Measurements from ENCODE around the gene EML6.
"Not testable (repeated sequence)": the region's sequence is repeated elsewhere in the genome, so short reads cannot be mapped to it uniquely, and the experiment has no call there.

Gene EML6

DNA sequence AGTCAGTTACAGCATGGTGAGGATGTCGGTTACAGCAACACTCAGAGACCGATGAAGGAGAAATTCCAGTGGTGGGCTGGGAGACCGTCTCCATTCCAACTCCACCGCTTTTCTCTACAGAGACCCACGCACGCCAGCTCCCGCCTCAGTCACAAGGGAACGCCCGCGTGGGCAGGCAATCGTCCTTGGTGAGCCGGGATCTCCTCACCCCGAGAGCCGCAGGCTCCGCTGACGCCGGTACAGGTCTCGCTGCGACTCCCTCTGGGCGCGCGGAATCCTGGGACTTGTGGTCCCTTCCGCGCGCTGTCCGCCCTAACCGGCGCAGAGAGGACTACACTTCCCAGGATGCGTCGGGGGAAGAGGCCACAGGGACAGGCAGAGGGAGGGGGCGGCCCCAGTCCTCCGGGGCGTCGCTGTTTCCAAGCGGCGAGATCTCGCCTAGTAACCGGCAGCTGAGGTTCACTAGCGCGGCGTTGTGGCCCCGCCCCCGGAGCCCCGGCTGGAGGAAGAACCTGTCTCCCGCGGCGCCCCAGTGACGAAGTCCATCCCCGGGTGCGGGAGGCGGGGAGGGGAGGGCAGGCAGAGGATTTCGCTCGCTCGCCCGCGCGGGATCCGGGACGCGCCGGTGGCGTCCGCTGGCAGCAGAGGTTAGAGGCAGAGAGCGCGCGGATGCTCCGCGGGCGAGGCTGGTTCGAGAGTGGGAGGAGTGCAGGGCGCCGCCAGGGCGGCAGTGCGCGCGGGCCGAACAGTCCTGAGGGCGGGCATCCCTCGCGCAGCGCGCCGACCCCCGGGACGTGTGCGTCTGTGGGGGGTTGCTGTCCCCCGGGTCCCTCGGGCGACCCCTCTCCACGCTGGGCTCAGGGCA, at the start of gene EML6:
TSS of gene EML6 (plus strand) at position 532 of the 865 bp plus-strand sequence. CDS start 1,400 bp downstream, outside the sequence.
- peak; percentile 98 for DNase-seq

DNA sequence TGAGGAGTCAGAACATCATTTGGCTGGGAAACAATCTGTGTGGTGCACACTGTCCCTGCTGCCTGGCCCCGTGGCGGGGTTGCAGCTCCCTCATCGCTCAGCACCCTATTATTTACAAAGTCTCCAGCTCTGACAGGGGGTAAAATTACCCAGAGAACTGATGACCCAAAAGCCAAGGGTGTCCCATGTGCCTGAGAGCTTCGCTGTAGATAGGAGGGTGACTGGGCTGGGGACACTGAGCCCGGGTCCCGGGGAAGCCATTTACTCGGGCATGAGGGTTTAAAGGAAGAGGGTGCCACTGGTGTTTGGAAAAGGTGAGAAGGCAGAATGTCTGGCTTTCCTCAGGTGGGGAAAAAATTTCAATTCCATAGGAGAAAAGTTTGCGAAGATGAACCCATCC, 48.2 kb upstream of the EML6 start:
- no peak for DNase-seq

DNA sequence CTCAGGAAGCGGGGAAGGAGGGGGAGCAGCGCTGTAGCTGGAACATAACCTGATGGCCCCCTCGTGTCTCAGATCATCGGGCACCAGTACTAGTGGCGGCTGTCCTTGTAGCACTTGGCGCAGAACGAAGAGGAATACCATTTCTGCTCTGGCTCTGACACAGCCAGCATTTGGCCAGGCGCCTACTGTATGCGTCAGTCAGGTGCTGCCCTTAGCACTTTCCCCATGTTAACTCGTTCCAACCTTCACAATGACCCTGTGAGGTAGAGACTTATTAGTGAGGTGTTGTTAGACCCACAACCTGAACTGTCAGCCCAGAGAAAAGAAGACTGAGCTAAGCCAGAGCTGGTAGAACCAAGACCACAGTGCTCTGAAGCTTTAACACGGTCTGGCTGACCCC, 47.7 kb upstream of the EML6 start:
- DNase-seq, result no peak

DNA sequence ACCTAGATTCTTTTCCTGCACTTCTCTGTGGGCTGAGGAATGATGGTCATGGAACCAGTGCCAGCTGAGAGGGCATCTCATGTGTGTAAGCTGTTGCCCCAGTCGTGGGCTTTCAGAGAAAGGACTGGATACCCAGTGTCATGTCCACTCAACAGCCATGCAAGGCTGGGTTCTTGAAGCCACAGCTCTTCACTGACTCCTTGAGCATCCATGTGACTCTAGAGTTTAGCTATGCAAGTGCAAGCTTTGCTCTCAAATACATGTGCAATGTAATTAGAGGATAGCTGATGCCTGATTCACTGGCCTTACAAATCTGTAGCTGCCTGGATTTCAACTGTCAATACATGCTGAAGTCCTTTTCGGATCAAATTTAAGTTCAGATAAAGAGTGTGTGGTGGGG, 46.8 kb upstream of the EML6 start:
- no peak for DNase-seq

DNA sequence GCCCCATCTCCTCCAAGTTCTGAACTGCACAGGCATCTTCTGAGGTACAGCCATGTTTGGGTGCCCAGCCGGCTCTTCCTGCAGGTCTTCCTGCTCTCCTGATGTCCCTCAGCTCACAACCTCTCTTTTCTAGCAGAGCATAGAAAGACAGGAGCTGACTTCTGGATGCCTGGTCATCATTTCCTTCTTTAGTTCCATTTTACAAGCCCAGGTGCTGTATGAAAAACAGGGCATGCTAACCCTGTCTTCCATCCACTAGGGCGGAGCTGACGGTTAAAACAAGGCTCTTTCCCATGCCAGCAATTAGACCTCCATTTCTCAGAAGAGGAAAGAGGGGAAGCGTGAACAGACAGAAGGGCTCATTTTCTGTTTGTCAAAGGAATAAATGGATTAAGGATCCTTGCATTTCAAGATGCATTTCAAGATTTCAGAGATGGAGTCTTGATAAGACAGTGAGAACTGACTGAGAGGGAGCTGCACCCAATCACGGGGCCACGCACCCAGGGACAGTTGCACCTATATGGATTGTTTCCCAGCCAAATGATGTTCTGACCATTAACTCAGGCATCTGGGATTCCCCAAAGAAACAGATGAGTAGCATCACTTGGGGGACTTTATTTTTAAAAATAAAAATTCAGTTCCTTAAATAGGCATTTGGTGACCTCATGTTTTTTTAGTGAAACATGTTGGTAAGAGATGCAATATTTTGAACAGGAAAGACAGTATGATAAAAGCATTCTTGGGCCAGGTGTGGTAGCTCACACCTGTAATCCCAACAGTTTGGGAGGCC, 45.8 kb upstream of the EML6 start:
- no peak for DNase-seq

DNA sequence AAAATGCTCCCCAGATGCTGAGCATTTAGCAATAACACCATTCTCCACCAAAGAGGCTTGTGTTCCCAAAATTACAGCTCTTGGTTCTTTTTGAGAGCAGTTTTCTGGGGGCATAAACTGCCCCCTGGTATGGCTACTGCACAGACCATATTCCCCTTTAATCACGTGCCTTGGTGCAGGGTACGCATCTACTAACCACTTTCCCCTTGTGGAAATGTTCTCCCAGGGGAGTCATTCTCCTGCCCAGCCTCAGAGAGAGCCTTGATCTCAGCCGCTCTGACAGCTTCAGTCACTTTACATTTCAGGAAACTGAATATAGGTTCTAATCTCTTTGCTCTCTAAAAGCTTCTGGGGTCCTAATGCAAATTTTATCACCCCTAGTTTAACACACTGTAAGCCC, 44.7 kb upstream of the EML6 start:
- peak; percentile 4 for DNase-seq

DNA sequence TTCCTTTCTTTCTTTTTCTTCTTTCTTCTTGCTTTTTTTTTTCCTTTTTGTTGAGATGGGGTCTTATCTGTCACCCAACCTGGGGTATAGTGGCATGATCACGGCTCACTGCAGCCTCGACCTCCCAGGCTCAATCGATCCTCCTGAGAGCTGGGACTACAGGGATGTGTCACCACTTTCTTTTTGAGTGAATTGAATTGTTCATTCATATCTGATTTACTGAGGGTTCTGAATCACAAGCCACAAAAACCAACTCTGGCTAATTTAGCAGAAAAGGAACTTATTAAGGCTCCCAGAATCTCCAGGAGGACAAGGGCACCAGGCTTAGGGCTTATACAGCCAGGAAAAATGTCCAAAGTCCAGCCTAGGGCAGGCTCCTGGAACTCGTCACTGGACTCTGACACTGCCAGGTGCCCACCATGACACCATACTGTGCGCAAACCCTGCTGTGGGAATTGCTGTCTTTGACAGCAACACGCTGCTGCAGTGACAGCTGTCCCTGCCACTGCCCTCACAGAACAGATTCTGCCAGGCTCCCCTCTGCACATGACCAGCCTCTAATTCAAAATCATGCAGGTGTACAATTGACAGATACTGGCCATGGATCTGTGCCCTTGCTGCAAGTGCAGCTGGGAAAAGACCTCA, 42.9 kb upstream of the EML6 start:
- peak; percentile 21 for DNase-seq

DNA sequence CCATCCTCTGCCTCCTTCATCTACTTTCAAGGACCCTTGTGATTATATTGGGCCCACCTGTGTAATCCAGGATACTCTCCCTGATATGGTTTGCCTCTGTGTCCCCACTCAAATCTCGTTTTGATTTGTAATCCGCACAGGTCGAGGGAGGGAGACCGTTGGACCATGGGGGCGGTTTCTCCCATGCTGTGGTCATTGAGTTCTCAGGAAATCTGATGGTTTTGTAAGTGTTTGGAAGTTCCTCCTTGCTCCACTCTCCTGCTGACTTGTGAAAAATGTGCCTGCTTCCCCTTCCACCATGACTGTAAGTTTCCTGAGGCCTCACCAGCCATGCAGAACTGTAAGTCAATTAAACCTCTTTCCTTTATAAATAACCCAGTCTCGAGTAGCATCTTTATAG, 42.0 kb upstream of the EML6 start:
- DNase-seq, result no peak

DNA sequence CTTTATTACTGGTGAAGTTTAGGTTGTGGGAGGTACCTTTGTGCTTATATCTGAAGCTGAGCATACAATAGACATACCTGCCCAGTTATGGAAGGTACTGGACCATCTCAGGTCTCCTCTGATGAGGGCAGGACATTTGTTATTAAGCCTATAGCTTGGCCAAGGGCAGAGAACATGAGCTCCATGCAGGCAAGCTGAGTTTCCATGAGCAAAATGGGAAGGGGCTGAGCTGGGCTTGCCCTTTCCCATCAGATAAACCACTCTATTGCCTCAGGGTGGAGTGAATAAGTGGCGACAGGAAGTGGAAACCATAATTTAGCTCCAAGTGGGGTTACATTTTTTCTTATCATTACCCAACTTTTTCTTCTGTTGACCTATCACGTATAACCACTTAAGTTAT, 39.9 kb upstream of the EML6 start:
- peak; percentile 2 for DNase-seq

DNA sequence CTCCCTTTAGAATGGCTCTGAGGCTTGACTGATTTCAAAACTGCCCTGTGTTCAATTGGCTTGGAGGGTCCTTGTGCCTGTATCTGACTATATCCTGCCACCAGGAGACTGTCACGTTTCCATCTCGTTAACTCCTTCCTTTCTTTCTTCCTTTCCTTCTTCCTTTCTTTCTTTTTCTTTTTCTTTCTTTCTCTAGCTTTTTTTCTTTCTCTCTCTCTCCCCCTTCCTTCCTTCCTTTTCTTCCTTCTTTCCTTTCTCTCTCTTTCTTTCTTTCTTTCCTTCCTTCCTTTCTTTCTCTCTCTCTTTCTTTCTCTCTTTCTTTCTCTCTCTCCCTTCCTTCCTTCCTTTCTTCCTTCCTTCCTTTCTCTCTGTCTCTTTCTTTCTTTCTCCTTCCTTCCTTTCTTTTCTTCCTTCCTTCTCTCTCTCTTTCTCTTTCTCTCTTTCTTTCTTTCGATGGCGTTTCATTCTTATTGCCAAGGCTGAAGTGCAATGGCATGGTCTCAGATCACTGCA, 38.1 kb upstream of the EML6 start:
- no peak for DNase-seq

DNA sequence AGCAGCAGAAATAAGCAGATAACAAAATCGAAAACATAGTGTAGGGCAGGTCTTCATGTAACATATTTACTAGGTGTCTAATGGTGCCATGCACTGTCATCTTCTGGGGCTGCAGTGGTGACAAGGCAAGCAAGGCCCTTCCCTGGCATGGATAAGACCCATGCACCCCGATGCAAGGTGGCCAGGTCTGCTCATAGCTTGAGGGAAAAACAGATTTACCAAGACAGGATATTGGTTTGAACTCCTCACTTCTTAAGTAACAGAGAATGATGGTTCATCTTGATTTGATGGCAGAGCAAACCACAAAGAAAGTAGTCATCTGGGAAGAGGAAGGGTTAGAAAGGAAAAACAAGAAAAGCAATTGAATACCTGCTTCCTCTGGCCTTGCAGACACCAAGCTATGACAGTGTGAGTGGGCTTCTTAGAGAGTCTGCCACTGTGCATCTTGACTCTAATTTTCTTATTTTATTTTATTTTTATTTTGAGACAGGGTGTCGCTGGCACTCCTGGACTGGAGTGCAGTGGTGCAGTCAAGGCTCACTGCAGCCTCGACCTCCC, 35.8 kb upstream of the EML6 start:
- DNase-seq, result no peak

DNA sequence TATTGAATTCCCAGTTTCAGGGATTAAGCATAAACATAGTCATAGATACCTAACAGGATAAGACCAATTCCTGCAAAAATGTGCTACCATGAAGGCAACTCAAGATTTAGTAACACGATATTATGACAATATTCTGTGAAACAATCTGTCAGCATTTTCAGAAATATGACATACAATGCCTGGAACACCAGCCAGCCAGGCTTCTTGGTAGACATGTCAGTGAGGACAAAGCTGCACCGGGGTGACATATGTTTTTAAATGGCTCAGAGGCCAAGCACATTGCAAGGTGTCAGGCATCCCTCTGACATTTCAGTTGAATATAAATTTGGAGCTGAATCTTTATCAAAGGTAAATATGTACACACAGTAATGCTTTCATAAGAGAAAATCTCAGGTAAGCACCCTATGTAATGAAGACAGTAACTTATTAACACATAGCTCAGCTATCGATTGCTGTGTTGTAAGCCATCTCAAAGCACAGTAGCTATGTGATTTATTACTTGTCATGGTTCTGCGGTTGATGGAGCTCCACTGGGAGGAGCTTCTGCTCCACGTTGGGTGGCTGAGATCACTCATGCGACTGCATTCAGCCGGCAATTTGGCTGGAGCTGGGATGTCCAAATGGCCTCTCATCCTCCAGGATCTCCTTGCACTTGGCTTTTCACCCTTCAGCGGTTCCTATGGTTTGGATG, 31.9 kb upstream of the EML6 start:
- peak; percentile 5 for DNase-seq

DNA sequence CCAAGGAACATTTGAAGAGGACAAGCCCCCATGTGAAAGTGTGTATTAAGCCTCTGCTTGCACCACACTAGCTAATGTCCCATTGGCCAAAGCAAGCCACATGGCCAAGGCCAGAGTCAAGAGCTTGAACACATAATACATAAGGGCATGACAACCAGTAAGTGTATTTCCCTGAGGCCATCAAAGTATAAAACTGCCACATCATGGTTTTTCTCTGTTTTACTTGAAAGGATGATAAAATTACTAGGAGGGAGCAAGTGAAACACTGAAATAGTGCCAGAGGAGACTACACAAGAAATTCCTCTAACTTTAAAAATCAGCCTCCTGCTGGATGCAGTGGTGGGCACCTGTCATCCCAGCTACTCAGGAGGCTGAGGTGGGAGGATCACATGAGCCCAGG, 30.9 kb upstream of the EML6 start:
- DNase-seq, result no peak

DNA sequence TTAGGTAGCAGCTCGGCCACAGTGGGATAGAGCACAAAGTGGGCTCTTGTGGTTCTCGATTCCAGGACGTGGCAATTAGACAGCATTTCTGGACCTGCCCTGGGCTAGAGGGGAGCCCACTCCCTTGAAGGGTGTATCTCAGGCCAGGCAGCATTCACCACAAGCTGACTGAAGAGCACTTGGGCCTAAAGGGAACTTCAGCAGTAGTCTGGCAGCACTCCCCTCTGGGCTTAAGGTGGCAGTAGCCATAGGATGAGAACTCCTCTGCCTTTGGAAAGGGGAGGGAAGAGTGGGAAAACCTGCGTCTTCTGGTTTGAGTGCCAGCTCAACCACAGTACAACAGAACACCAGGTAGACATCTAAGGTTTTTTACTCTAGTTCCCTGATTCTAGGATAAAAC, 28.1 kb upstream of the EML6 start:
- DNase-seq, result no peak

DNA sequence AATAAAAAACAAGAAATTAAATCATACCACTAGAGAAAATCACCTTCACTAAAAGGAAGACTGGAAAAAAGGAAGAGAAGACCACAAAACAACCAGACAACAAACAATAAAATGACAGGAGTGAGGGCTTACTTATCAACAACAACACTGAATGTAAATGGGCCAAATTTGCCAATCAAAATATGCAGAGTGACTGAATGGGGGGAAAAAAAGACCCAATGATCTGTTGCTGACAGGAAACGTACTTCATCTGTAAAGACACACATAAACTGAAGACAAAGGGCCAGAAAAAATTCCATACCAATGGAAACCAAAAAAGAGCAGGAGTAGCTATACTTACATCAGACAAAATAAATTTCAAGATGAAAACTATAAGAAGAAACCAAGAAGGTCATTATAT, 25.5 kb upstream of the EML6 start:
- no peak for DNase-seq

DNA sequence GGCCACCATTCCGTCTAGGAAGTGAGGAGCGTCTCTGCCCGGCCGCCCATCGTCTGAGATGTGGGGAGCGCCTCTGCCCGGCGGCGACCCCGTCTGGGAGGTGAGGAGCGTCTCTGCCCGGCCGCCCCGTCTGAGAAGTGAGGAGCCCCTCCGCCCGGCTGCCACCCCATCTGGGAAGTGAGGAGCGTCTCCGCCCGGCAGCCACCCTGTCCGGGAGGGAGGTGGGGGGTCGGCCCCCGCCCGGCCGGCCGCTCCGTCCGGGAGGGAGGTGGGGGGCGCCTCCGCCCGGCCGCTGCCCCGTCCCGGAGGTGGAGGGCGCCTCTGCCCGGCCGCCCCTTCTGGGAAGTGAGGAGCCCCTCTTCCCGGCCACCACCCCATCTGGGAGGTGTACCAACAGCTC, 24.5 kb upstream of the EML6 start:
- not testable (repeated sequence) for DNase-seq

DNA sequence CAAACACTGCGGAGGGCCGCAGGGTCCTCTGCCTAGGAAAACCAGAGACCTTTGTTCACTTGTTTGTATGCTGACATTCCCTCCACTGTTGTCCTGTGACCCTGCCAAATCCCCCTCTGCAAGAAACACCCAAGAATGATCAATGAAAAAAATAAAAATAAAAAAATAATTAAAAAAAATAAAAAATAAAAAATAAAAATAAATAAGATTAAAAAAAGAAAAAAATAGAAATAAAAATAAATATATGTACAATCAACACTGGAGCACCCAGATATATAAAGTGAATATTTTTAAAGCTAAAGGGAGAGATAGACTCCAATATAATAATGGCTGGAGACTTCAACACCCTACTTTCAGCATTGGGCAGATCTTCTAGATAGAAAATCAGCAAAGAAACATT, 23.8 kb upstream of the EML6 start:
- DNase-seq, result no peak

DNA sequence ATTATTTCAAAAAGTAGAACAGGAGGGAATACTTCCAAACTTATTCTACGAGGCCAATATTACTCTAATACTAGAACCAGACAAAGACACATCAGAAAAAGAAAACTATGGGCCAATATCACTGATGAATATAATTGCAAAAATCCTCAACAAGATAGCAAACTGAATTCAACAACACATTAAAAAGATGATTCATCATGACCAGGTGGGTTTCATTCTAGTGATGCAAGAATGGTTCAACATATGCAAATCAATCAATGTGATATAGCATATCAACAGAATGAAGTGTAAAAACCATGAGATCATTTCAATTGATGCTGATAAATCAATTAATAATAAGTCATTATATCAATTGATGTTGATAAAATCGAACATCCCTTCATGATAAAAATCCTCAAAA, 22.4 kb upstream of the EML6 start:
- DNase-seq, result no peak

DNA sequence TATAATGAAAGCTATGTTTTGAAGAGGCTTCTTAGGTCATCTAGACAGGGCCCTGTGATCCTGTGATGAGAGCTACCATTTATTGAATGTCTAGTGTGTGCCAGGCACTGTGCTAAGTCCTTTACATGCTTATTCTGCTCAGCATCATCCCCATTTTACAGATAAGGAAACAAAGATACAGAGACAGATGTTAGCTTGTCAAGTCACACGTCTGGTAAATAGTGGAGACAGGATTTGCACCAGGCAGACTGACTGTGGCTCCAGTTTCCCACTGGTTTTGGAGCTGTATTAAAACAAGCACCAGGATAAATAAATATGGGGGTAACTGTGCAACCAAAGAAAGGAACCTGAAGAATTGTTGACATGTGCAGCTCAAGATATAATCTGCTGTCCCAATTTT, 19.2 kb upstream of the EML6 start:
- DNase-seq, result peak; percentile 4

DNA sequence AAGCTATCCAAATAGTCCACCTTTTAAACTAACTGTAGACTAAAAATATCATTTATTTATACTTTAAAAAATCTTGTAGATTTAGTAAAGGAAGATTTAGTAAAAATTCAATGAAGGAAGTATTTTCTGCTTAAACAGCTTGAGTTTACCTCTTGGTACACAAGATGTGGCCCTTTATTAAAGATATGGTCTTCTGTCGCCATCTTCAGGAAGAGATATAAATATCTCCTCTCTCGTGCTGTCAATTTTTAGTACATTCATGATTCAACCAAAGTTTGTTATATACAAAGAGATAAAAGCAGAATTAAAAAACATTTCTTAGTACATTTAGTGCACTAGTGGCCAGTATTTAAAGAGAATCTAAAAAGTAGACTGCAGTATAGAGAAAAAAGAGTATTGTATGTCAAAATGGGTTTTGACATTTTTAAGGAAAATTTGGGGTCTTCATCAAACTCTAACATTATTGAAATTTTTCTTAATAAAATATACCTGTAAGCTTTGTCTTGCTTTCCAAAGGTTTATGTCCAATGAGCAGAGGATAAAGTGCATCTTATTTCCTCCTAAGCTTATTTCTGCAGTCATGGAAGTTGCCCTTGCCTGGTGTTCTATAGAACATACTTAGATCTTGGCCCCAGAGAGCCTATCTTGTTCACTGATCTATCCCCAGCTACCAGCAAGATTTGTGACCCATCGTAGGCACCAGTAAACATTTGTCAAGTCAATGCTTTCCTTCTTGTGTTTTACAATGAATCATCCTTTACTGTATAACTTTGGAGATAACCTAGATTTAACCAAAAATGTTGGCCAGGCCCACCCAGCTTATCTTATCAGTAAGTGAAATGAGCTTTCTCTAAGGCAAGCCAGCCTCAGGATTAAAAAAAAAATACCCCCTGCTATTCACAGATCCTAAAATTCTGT, 18.5 kb upstream of the EML6 start:
- peak; percentile 60 for DNase-seq

DNA sequence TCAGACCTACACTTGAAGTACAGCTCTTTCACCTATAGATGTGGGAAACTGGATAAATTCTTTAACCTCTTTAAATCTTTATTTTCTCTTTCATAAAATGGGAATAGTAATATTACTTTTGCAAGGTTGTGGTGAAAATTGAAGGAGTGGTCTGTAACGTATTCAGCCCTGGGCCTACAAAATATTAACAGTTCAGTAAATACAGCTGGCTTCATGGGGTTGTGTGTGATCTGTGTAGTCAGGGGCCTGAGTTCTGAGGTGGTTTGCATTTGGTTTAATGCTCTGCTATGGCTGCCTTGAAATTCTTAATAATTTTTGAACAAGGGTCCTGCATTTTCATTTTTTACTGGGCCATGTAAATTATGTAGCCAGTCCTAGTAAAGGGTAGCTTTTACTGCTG, 16.8 kb upstream of the EML6 start:
- DNase-seq, result no peak
